SK-N-SH treated with all-trans-retinoic acid at 6 μM for 48 hours (cell line): ENCODE measurements around the gene SLC6A18.

Source experiments
- ATAC-seq: fragments of 200-7000 bp; cut with Tn5 transposase; 3 replicates; pipeline ENCODE4 v1.9.1; 2020; ENCODE audit warnings: mild to moderate bottlenecking, moderate library complexity
- ARNTL ChIP-seq: fragments of 450-650 bp; formaldehyde crosslinking; IDR thresholded peaks from 2 replicates; pipeline ENCODE4 v1.5.0; 2020; ENCODE audit warnings: low read depth, mild to moderate bottlenecking, moderate library complexity, borderline replicate concordance
- BACH2 ChIP-seq: fragments of 250-450 bp; sonication (Bioruptor Pico); IDR thresholded peaks from 2 replicates; pipeline ENCODE4 v1.9.0; 2021; ENCODE audit warnings: mild to moderate bottlenecking, borderline replicate concordance
- CREB5 ChIP-seq: fragments of 250-450 bp; sonication (Bioruptor Pico); IDR thresholded peaks from 2 replicates; pipeline ENCODE4 v1.5.1; 2020; ENCODE audit warnings: low read depth, mild to moderate bottlenecking, moderate library complexity
- CSDC2 ChIP-seq: fragments of 250-450 bp; sonication (Bioruptor Pico); IDR thresholded peaks from 2 replicates; pipeline ENCODE4 v1.5.0; 2020; ENCODE audit warnings: mild to moderate bottlenecking, moderate library complexity
- ESRRG ChIP-seq: fragments of 250-450 bp; sonication (Bioruptor Pico); IDR thresholded peaks from 2 replicates; pipeline ENCODE4 v1.6.1; 2021; ENCODE audit warnings: mild to moderate bottlenecking
- GLIS3 ChIP-seq: fragments of 250-450 bp; sonication (Bioruptor Pico); IDR thresholded peaks from 2 replicates; pipeline ENCODE4 v1.5.0; 2020; ENCODE audit warnings: mild to moderate bottlenecking, moderate library complexity
- ISL1 ChIP-seq: fragments of 250-450 bp; sonication (Bioruptor Pico); IDR thresholded peaks from 2 replicates; pipeline ENCODE4 v2.1.2; 2022; ENCODE audit warnings: mild to moderate bottlenecking, moderate library complexity
- OSR1 ChIP-seq: fragments of 250-450 bp; sonication (Bioruptor Pico); IDR thresholded peaks from 2 replicates; pipeline ENCODE4 v1.8.0; 2022; ENCODE audit warnings: moderate library complexity, mild to moderate bottlenecking, inconsistent platforms
- POU6F1 ChIP-seq: fragments of 250-450 bp; sonication (Bioruptor Pico); IDR thresholded peaks from 2 replicates; pipeline ENCODE4 v1.8.0; 2021; ENCODE audit warnings: low read depth, mild to moderate bottlenecking, moderate library complexity, borderline replicate concordance
- PPARA ChIP-seq: fragments of 250-450 bp; sonication (Bioruptor Pico); IDR thresholded peaks from 2 replicates; pipeline ENCODE4 v1.5.0; 2020; ENCODE audit warnings: mild to moderate bottlenecking, borderline replicate concordance
- RARB ChIP-seq: fragments of 250-450 bp; sonication (Bioruptor Pico); IDR thresholded peaks from 2 replicates; pipeline ENCODE4 v1.8.0; 2021; ENCODE audit warnings: mild to moderate bottlenecking, moderate library complexity
- SNAI2 ChIP-seq: fragments of 250-450 bp; sonication (Bioruptor Pico); IDR thresholded peaks from 2 replicates; pipeline ENCODE4 v1.5.0; 2020; ENCODE audit warnings: mild to moderate bottlenecking, moderate library complexity
- TCF4 ChIP-seq: fragments of 250-450 bp; sonication (Bioruptor Pico); IDR thresholded peaks from 2 replicates; pipeline ENCODE4 v1.8.0; 2021; ENCODE audit warnings: mild to moderate bottlenecking, moderate library complexity, borderline replicate concordance
- TOX ChIP-seq: fragments of 250-450 bp; sonication (Bioruptor Pico); IDR thresholded peaks from 2 replicates; pipeline ENCODE4 v1.8.0; 2021; ENCODE audit warnings: mild to moderate bottlenecking, moderate library complexity, borderline replicate concordance
- TSHZ2 ChIP-seq: fragments of 250-450 bp; sonication (Bioruptor Pico); IDR thresholded peaks from 2 replicates; pipeline ENCODE4 v1.5.0; 2020; ENCODE audit warnings: mild to moderate bottlenecking, moderate library complexity
- ZC3H10 ChIP-seq: fragments of 250-450 bp; sonication (Bioruptor Pico); IDR thresholded peaks from 2 replicates; pipeline ENCODE4 v1.5.1; 2021; ENCODE audit warnings: mild to moderate bottlenecking, moderate library complexity
- ZFP3 ChIP-seq: fragments of 250-450 bp; sonication (Bioruptor Pico); IDR thresholded peaks from 2 replicates; pipeline ENCODE4 v1.5.0; 2020; ENCODE audit warnings: mild to moderate bottlenecking, moderate library complexity
- ZFP30 ChIP-seq: fragments of 450-650 bp; formaldehyde crosslinking; IDR thresholded peaks from 2 replicates; pipeline ENCODE4 v1.5.0; 2022; ENCODE audit warnings: mild to moderate bottlenecking, moderate library complexity
- ZNF565 ChIP-seq: fragments of 450-650 bp; formaldehyde crosslinking; conservative IDR thresholded peaks from 2 replicates; pipeline ENCODE4 v1.5.0; 2020; ENCODE audit warnings: low read depth, mild to moderate bottlenecking, moderate library complexity
- ZNF70 ChIP-seq: fragments of 450-650 bp; formaldehyde crosslinking; IDR thresholded peaks from 2 replicates; pipeline ENCODE4 v1.5.0; 2020; ENCODE audit warnings: mild to moderate bottlenecking, moderate library complexity
- ZNF8 ChIP-seq: fragments of 450-650 bp; formaldehyde crosslinking; IDR thresholded peaks from 2 replicates; pipeline ENCODE4 v1.5.0; 2020; ENCODE audit warnings: mild to moderate bottlenecking, moderate library complexity
- TF ChIP-seq, protein P1 (sequence below): fragments of 250-450 bp; sonication (Bioruptor Pico); IDR thresholded peaks from 2 replicates; pipeline ENCODE4 v1.8.0; 2020; ENCODE audit warnings: mild to moderate bottlenecking, moderate library complexity, borderline replicate concordance

The SLC6A18 gene

DNA sequence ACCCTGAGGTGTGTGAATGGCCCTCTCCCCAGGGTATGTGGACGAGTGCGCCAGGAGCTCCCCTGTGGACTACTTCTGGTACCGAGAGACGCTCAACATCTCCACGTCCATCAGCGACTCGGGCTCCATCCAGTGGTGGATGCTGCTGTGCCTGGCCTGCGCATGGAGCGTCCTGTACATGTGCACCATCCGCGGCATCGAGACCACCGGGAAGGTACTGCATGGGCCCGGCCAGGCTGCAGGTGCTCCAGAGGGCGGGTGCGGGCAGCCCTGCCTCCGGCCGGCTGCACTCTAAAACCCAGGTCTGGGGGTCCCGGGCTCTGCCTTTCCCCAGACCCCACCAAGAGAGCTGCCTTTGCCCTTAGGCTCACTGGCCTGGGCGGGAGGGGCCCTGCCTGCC, 12.9 kb upstream of the SLC6A18 start (continued):
- TF ChIP-seq, protein P1, sequence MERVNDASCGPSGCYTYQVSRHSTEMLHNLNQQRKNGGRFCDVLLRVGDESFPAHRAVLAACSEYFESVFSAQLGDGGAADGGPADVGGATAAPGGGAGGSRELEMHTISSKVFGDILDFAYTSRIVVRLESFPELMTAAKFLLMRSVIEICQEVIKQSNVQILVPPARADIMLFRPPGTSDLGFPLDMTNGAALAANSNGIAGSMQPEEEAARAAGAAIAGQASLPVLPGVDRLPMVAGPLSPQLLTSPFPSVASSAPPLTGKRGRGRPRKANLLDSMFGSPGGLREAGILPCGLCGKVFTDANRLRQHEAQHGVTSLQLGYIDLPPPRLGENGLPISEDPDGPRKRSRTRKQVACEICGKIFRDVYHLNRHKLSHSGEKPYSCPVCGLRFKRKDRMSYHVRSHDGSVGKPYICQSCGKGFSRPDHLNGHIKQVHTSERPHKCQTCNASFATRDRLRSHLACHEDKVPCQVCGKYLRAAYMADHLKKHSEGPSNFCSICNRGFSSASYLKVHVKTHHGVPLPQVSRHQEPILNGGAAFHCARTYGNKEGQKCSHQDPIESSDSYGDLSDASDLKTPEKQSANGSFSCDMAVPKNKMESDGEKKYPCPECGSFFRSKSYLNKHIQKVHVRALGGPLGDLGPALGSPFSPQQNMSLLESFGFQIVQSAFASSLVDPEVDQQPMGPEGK, result no peak
- no peak for TF ChIP-seq ZNF8 (CRISPR knock-in tag)
- TF ChIP-seq ZNF565, result no peak

DNA sequence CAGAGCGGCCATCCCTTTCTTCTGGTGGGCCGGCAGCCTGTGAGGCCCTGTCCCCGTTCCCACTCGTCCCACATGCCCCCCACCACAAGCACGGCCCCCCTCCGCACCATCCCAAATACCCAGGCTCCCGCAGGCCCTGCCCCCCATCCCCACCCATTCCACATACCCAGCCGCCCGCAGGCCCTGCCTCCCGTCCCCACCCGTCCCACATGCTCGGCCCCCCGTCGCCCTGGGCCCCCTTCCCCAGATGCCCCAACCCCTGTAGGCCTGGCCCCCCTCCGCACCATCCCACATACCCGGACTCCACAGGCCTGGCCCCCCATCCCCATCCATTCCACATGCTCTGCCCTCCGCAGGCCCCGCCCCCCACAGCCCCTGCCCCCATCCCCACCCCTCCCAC, 12.3 kb upstream of the SLC6A18 start:
- no peak for ATAC-seq
- TF ChIP-seq ZFP30, result no peak
- TF ChIP-seq, all 23 proteins: peak for 0

- no peak for TF ChIP-seq ZNF70 (CRISPR knock-in tag)
- no peak for TF ChIP-seq BACH2 (CRISPR knock-in tag)
- TF ChIP-seq RARB (CRISPR knock-in tag), result no peak
- TF ChIP-seq ZC3H10 (CRISPR knock-in tag), result no peak
- TF ChIP-seq TOX (CRISPR knock-in tag), result no peak
- TF ChIP-seq OSR1 (CRISPR knock-in tag), result no peak
- no peak for TF ChIP-seq TCF4 (CRISPR knock-in tag)
- TF ChIP-seq PPARA (CRISPR knock-in tag), result no peak
- TF ChIP-seq ZNF565, result no peak
- TF ChIP-seq SNAI2 (CRISPR knock-in tag), result no peak
- no peak for TF ChIP-seq ZNF8 (CRISPR knock-in tag)
- no peak for TF ChIP-seq ZFP3 (CRISPR knock-in tag)
- TF ChIP-seq GLIS3 (CRISPR knock-in tag), result no peak
- TF ChIP-seq CSDC2 (CRISPR knock-in tag), result no peak
- TF ChIP-seq POU6F1 (CRISPR knock-in tag), result no peak
- no peak for TF ChIP-seq ESRRG (CRISPR knock-in tag)
- TF ChIP-seq TSHZ2 (CRISPR knock-in tag), result no peak
- TF ChIP-seq ISL1, result no peak
- TF ChIP-seq ZFP30, result no peak
- TF ChIP-seq CREB5 (CRISPR knock-in tag), result no peak
- ATAC-seq, result no peak
Observed at GRCh38 chr5:1213508-1214162, 11.5 kb upstream of the SLC6A18 start.

DNA sequence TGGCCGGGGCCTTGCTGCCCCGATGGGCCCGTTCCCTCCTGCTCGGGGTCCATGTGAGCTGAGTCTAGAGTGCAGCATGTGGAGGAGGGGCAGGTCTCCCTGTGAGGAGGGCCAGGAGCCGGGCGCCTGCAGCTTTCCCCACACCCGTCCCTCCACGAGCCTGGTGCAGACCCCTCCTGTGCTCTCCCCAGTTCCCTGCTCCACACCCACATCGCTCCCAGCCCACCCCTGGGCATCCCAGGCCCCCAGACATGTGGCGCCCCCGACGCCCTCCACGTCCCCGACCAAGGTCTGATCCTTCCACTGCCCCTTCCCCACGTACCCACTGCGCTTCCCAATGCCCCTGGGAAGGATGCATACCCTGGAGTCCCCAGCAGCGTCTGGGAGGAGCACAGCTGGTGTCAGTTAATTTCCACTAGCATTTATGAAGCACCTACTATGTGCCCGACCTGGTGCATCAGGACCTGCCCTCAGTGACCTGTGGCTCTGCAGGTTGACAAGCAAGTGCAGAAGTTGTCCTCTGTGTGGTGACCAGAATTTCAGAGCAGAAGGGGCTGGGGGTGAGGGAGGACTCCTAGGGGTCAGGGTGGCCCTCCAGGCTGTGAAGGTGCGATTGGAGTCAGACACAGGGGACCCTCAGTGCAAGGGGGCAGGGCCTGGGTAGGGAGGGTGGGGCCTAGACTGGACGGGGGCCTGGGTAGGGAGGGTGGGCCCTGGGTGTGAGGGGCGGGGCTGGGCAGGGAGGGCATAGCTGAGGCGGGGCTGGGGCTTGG, 10.8 kb upstream of the SLC6A18 start:
- ATAC-seq, result no peak
- TF ChIP-seq TOX (CRISPR knock-in tag) (no peak), ZFP3 (CRISPR knock-in tag) (no peak), TSHZ2 (CRISPR knock-in tag) (no peak), CSDC2 (CRISPR knock-in tag) (no peak), ARNTL (no peak), ZNF565 (no peak), TCF4 (CRISPR knock-in tag) (no peak), ESRRG (CRISPR knock-in tag) (no peak), ZNF8 (CRISPR knock-in tag) (no peak)
- TF ChIP-seq, protein P1, result no peak
